Stimulated activated memory B cell treated with anti-CD40 and anti-IgM and Interleukin-4, amounts not matched to agents 10 μg/mL and 1 μg/mL and 100 μg/mL, for 72 hours (primary cell): Measurements from ENCODE around the gene CDC42SE1.
A peak's percentile ranks its signal among the peaks of the same experiment; 100 is the strongest.

ENCODE experiments used
- ATAC-seq: fragments of 150-1000 bp; cut with Tn5 transposase; 2 replicates; pipeline ENCODE4 v1.10.0; 2021
- H3K27ac Mint-ChIP-seq: one replicate; pipeline ENCODE4 v1.8.0; 2022; ENCODE audit warnings: mild to moderate bottlenecking, mixed read lengths
- H3K27me3 Mint-ChIP-seq: one replicate; pipeline ENCODE4 v1.8.0; 2022; ENCODE audit warnings: mixed read lengths
- H3K36me3 Mint-ChIP-seq: one replicate; pipeline ENCODE4 v1.8.0; 2022; ENCODE audit warnings: mixed read lengths
- H3K4me1 Mint-ChIP-seq: one replicate; pipeline ENCODE4 v1.8.0; 2022; ENCODE audit warnings: mixed read lengths
- H3K4me3 Mint-ChIP-seq: one replicate; pipeline ENCODE4 v1.8.0; 2022; ENCODE audit warnings: mild to moderate bottlenecking, moderate library complexity, mixed read lengths
- H3K9me3 Mint-ChIP-seq: one replicate; pipeline ENCODE4 v1.8.0; 2022; ENCODE audit warnings: mixed read lengths

Gene CDC42SE1

DNA sequence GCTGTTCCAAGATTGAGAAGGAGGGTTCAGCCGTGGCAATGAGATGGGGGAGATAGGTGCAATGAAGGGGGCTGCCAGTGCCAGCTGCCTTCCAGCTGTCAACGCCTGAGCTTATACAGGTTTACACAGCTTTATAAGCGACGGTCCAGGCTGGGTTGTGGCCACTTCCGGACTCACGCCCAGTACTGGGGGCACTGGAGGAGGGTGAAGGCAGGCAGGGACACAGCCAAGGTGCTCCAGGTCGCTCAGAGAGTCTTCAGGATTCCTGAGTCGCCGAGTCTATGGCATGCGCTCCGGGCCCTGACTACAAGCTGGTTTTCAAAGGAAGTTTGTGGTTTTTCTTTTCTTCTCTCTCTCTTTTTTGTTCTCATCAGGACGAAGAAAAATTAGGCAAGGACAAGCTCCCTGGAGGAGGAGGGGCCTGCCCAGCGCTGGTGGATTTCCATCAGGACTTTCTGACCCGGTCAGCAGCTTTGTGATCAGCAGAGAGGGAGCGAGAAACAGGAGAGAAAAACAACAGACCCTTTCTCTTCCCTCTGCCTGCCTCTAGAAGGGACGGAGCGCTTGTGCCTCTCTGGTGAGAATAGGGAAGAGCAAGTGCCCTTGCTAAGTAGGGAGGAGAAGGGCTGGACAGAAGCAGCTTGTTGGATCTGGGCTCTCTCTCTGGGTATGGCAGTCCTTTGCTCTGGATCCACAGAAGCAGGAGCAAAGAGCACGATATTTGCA, 52.9 kb downstream of the CDC42SE1 start, which contains the start of gene MINDY1:
Gene MINDY1 (minus strand): TSS at position 576 of the 726 bp plus-strand sequence. CDS start 4,285 bp downstream, outside the sequence.
- peaks cover 60% of the 10 kb centered on the region for H3K4me1 Mint-ChIP-seq
- H3K27ac Mint-ChIP-seq, result peak within 1 kb of the TSS; percentile 98
- peak; percentile 71 for ATAC-seq
- peak within 1 kb of the TSS; percentile 97 for H3K4me3 Mint-ChIP-seq
- no peaks in the 10 kb centered on the region for H3K9me3 Mint-ChIP-seq
- H3K36me3 Mint-ChIP-seq, result peaks cover 12% of the 10 kb centered on the region
- H3K27me3 Mint-ChIP-seq, result no peaks in the 10 kb centered on the region

DNA sequence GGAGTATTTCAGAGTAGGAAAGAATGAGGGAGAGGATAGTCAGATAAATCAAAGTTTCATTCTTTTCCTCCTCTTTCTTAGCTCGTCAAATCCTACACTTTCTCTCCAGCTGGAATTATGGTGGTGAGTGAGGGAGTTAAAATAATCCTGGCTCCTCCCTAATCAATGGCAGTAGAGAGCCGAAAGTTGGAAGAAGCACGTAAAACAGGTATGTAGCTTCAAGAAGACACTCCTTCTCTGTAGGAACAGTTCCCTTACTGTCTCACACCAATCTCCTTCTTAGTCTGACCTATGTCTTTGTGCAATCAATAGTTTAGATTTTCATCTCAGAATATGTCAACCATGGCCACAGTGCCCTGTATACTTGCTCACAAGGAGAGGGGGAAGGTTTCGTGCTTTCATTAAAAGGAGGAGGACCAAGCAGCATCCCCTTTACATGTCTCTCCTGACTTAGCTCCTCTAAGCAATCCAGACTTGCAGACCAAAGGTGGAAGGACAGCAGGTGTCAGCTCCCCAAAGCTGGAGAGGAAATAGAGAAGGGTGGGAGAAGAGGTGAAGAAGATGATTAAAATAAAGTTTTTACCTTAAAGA, 53.6 kb downstream of the CDC42SE1 start:
- H3K9me3 Mint-ChIP-seq, result no peaks in the 10 kb centered on the region
- peak overlapping the region; percentile 98 for H3K27ac Mint-ChIP-seq
- no peak for ATAC-seq
- peaks cover 15% of the 10 kb centered on the region for H3K36me3 Mint-ChIP-seq
- H3K4me1 Mint-ChIP-seq, result peaks cover 60% of the 10 kb centered on the region
- H3K27me3 Mint-ChIP-seq, result no peaks in the 10 kb centered on the region
- H3K4me3 Mint-ChIP-seq, result peak overlapping the region; percentile 97

DNA sequence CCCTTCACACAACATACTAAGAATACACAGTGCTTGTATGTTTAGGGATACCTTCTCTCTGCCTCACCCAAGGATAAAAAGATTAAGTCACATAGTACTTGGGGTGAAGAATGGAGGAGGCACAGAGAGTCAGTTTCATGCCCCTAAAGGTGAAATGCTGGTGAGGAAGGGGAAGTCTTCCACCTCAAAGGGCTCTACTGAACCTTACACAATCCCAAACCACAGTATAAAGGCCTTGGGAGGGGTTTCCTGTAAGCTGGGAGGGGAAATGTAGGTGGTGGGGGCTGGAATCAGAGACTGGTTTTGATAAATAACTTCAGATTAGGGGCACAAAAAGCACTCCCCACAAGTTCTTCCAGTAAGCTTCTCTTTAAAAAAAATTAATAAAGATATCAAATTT, 56.2 kb downstream of the CDC42SE1 start:
- H3K27me3 Mint-ChIP-seq, result no peaks in the 10 kb centered on the region
- peaks cover 17% of the 10 kb centered on the region for H3K36me3 Mint-ChIP-seq
- H3K9me3 Mint-ChIP-seq, result no peaks in the 10 kb centered on the region
- ATAC-seq, result no peak
- H3K4me1 Mint-ChIP-seq, result peaks cover 40% of the 10 kb centered on the region
- no peak overlapping the region for H3K27ac Mint-ChIP-seq
- no peak overlapping the region for H3K4me3 Mint-ChIP-seq

DNA sequence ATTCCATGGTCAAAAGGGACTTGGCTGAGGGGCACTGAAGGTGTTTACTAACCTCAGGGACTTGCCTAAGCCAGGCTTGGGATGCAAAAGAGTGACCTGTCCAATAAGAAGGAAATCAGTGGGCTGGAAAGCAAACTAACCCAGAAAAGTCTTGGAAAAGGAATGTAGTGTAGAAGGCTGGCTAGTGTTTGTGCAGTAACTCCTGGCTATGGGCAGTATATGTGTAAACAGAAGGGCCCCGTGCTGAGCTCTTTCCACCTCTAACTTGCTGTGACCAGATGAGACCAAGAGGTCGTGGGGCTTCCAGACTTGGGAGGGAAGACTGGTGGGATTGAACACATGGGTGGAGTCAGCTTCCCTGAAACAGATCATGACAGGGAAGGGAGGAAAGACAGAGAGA, 56.8 kb downstream of the CDC42SE1 start:
- peaks cover 34% of the 10 kb centered on the region for H3K4me1 Mint-ChIP-seq

DNA sequence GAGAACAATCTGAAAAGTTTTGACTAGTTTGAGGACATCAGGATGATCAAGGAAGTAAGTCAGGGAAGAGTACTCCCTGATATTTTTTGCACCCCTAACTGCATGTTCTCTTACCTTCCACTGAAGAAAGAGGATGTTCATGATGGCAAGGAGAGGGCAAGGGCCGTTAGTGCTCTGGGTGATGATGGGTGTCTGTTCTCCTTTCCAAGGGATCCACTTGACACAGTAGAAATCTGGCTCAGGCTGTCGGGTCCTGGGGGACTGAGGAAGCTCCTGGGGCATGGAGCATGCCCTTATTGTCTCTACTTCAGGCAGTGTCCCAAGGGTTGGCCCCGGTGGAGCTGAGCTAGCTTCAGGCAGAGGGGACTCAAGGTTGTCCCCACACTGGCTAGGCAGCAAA, 57.4 kb downstream of the CDC42SE1 start:
- no peak overlapping the region for H3K27ac Mint-ChIP-seq
- ATAC-seq, result no peak
- H3K4me1 Mint-ChIP-seq, result peaks cover 29% of the 10 kb centered on the region
- peaks cover 22% of the 10 kb centered on the region for H3K36me3 Mint-ChIP-seq
- H3K27me3 Mint-ChIP-seq, result no peaks in the 10 kb centered on the region
- H3K4me3 Mint-ChIP-seq, result no peak overlapping the region
- H3K9me3 Mint-ChIP-seq, result no peaks in the 10 kb centered on the region

More for the DNA sequence above, 56.8 kb downstream of the CDC42SE1 start:
- Mint-ChIP-seq H3K36me3 (peaks cover 17% of the 10 kb centered on the region), H3K27ac (no peak overlapping the region), H3K9me3 (no peaks in the 10 kb centered on the region), H3K27me3 (no peaks in the 10 kb centered on the region), H3K4me3 (no peak overlapping the region)
- no peak for ATAC-seq

DNA sequence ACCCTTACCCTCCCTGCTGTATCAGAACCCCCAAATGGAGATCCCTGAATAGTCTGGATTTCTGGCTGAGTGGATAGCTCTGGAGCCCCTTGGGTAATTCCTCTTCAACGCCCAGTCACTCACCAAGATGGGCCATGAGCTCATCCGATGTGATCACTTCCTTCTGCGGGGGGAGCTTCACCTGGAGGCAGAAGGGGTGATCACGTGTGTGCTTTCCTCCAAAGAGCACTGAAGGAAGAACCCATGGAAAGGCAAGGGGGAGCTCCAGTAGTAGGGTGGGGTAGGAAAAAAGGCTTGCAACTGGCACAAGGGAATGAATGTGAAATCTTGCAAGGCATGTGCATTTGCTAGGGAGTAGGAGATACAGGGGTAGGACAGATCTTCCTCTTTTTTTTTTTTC, 57.8 kb downstream of the CDC42SE1 start:
- H3K9me3 Mint-ChIP-seq, result no peaks in the 10 kb centered on the region
- no peaks in the 10 kb centered on the region for H3K27me3 Mint-ChIP-seq
- H3K4me3 Mint-ChIP-seq, result no peak overlapping the region
- H3K4me1 Mint-ChIP-seq, result peaks cover 24% of the 10 kb centered on the region
- H3K27ac Mint-ChIP-seq, result no peak overlapping the region
- no peak for ATAC-seq
- H3K36me3 Mint-ChIP-seq, result peaks cover 27% of the 10 kb centered on the region
